CD4-positive, alpha-beta T cell treated with Interleukin-15 for 4 hours (primary cell): Measurements from ENCODE around the gene EPHA3.

Experiments used
- DNase-seq: peaks from one replicate; pipeline ENCODE4 v3.0.0-alpha.2; 2020; ENCODE audit warnings: low spot score

EPHA3 gene

DNA sequence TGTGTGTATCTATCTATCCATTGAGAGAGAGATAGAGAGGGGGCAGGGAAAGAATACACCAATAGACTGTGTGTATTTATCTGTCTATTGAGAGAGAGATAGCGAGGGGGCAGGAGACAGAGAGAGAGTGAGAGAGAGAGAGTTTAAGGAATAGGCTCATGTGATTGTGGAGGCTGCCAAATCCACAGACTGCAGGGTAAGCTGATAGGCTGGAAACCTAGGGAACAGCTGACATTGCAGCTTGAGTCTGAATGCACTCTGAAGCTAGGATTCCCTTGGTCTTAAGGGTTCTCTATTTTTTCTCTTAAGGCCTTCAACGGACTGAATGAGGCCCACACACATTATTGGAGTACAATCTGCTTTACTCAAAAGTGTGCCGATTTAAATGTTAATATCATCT is 255.8 kb downstream of the EPHA3 start:
- DNase-seq = no peak

DNA sequence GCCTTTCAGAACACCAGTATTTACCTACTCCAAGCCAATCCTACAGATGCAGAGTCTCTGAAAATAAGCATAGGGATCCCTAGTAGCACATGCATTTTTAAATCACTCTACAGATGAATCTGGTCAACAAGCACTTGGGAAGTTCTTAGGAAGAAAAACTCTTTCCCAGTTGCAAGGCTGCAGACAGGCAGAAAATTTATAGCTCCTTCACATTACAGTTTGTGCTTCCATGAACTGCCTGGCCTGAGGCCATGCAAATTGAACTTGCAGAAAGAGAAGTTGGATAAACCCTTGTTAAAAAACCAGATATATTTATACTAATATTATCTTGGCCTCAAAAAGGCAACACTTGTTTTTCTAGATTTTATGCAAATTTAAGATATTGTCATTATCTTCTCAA is 256.9 kb downstream of the EPHA3 start:
- DNase-seq = no peak

GRCh38 chr3:89367166-89367565 is 259.7 kb downstream of the EPHA3 start:
- no peak for DNase-seq

GRCh38 chr3:89368846-89369245 is 261.4 kb downstream of the EPHA3 start:
- no peak for DNase-seq

GRCh38 chr3:89372456-89372855 is 265.0 kb downstream of the EPHA3 start:
- no peak for DNase-seq

DNA sequence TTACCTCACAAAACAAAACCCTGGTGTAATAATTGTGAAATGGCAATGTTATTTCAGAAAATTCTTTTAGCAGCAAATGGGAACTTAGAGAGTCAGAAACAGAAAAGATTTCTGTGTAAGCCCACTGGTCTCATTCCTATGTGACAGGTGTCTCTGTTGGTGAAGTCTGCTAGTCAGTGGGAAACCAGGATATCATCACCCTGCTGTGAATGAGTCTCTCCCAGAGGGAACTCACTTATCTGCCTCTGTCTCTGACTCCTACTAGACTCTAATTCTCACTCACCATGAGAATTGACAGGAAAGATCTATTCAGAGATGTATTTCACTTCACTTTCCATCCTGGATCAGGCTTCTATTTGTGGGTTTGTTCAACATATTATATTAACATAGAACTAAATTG is 266.0 kb downstream of the EPHA3 start:
- DNase-seq = no peak

GRCh38 chr3:89375451-89375850 is 268.0 kb downstream of the EPHA3 start:
- no peak for DNase-seq

- no peak for DNase-seq
Measured at GRCh38 chr3:89380016-89380415, 272.6 kb downstream of the EPHA3 start.

DNA sequence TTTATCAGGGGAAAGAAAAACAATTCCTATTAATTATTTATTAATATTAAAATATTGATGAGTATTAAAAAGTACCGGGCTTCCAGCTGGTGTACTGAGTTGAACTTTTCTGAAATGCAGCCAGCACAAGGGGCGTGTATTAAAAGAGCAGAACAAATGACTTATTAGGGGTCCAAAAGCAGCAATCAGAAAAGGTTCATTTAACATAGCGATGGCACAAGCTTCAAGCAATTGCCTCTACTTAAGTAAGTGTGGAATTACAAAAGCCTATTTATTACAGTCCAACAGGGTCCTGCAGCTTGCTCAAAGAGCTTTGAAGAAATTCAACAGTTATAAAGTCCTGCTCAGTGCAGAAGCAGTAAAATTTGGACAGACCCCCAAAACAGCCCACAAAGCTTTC is 285.6 kb downstream of the EPHA3 start:
- DNase-seq = no peak

DNA sequence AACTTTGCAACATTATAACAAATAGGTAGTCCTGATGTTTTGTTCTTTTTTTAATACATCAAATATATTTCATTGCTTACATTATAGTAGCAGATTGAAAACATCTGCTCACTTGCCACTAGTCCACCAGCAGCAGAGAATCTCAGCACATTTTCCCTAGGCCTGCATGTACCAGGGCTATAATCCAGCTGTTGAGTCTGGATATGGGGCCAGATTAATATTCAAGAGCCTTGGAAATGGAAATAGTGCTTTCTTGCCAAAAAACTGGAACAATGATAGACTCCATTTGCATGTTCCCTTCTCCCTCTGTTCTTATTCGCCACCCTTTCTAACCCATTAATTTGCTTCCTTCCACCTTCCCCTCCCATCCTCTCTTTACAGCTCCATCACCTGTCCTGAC is 288.0 kb downstream of the EPHA3 start:
- no peak for DNase-seq

DNA sequence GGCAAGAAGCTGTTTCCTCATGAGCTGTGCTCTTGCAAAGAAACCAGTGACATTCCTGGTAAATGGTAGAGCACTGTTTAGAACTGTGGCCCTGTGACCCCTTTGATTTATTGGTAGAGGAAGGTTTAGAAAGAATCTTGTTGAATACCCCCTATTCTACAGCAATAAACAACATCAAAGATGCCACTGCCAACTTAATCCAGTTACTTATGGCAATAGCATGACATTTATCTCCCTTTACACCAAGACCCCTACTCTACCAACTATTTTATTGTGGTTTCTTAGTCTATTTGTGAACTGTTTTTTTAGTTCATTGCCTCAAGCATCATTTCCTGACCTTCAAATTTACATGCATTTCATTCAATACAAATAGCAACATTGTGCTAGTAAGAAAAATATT is 288.6 kb downstream of the EPHA3 start:
- DNase-seq = no peak

DNA sequence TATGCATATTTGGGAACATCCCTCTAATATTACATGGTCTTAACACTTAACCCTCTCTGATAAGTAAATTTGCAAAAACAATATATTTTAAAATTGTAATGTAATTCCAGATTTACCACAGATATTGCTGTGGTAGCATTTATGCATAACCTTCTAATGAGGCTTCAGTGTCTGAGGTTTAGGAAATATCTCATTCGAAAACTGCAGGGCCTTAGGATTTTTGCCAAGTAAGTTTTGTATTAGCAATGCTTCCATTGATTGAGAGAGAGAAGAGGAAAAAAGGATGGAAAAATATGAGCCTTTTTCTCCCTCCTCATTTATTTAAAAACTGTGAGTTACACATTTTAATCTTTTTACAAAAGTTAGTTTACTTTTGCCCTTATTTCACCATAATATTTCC is 294.6 kb downstream of the EPHA3 start:
- DNase-seq = no peak

- no peak for DNase-seq
Measured at GRCh38 chr3:89405176-89405575, 297.8 kb downstream of the EPHA3 start.

DNA sequence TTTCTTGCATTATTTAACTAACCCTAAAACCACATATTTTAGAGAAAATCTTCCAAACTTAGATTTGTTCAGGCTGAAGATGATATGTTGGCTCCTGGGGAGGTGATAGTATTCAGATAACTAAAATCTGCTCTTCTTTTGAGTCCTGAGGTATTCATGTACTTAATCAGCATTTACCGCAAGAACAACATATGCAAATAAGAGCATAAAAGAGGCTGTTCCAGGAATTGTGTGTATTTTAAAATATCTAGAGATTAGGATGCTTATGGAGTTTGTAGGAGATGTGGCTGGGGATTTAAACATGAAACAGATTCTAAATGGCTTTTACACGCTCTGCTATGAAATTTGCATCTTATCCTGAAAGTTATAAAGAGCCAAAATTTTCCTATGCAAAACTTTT is 298.2 kb downstream of the EPHA3 start:
- DNase-seq = no peak

DNA sequence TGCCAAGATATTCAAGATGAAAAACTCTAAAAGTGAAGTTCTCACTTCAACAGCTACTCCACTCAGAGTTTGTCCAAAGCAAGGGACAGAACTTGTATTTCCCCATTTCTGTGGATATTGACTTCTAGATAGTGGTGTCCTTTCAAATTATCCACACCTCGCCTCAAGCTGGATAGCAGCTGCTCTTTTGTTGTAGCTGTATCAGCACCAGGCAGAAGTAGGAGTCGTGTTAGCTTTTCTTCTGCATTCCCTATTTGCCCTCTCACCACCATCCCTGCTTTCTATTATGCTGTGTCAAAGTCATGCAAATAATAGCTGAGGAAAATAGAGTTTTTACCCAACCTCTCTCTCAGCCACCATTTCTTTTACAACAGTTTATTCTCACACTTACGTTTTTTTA is 303.8 kb downstream of the EPHA3 start:
- DNase-seq = no peak

GRCh38 chr3:89414270-89414669 is 306.8 kb downstream of the EPHA3 start:
- no peak for DNase-seq

DNA sequence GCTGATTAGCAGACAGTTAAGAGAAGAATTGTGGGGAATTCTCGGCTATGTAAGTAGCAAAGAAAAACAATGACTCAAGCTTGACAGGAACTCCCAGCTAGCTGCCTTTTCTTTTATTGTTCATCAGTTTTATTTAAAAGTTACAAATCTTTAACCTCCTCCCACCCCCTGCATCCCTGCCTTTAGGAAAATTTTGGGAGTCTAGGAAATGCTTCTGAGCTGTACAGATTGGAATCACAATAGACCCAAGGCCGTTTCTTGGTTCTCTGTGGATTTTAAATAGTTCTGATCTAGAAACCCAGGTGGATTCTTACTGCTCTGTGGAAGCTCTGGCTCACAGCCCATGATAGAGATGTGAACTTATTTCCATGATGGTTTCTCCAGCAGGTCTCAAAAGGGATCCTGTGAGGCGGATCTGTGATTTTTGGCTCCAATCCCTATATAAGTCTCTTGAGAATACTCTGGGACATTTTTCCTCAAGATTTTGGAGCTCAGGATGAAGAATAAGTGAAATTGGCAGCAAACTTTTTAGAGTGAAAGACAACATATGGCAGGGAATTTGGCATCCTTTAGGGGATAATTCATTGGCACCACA is 312.3 kb downstream of the EPHA3 start:
- DNase-seq = no peak

- DNase-seq = no peak
Measured at GRCh38 chr3:89426060-89426459, 318.6 kb downstream of the EPHA3 start.

GRCh38 chr3:89434621-89435380 is 327.4 kb downstream of the EPHA3 start:
- no peak for DNase-seq

DNA sequence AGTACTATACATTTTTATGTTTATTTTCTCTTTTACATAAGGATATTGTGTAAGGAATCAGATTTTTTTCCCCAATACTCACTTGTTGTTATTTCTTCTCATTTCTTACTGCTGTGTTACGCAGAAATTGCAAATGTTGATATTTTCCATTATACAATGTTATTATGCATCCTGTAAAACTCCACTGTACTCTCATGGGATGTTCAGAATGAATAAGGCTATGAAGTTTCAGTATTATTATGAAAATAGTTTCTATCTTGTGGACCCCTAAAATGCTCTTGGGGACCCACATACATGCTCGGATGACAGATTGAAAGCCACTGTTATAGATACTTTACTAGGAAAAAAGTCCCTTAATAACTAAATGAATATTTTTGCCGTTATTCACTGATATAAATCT is 329.4 kb downstream of the EPHA3 start:
- DNase-seq = no peak

GRCh38 chr3:89440386-89440785 is 333.0 kb downstream of the EPHA3 start:
- DNase-seq = no peak

DNA sequence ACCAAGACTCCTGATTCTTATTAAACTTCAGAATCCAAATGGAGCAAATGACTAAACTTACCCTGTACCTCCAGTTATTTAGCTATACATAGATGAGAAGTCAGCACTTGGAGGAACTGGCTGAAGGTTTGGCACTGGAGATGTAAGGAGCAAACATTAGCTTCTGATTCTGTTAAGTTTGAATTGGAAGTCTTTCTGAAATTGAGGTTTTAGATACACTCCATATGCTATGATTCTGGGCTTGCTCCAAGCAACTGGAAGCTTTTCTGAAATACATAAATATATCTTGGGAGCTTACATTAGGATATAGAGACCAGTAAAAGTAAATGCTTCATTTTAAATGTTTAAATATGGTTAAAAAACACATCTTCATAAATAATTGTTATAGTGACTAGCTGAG is 333.7 kb downstream of the EPHA3 start:
- DNase-seq = no peak

DNA sequence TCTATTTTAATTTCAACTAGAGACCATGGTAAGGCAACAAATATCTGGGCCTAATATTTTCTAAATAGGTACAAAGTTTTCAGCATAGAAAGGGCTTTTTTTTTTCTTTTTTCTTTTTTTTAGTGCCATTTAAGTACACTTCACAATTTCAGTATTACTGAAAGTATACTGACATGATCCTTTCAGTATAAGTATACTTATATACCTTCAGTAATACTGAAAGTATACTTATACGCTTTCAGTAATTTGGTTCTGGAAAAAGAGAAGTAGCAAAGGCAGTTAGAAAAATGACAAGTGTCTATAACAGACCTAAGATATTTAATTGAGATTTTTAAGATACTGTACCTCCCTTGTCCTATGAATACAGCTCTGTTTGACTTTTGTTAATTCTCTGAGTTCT is 339.2 kb downstream of the EPHA3 start:
- DNase-seq = no peak

DNA sequence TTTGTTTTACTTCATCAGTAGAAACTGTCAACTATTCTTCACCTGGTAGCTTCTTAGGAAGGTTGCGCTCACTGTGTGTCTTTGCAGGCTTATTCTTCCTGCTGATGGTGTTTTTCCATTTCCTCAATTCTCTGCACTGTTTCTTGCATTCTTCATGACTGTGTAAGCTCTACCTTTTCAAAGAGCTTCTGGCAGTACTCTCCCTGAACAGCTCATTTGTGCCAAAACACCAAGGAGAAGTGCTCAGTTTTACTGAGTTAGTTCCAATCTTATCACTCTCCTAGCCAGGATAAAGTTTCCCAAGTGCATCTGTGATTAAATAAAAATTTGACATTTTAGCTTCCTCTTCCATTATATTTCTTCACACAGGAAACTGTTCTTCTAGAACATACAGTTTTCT is 339.8 kb downstream of the EPHA3 start:
- no peak for DNase-seq
